CD4-positive, alpha-beta T cell treated with Interleukin-12 subunit alpha and Interleukin-12 subunit beta, for 1 hour (primary cell): ENCODE results near the gene RASGRF1.

Experiments
- DNase-seq: peaks from one replicate; pipeline ENCODE4 v3.0.0-alpha.2; 2020

Gene RASGRF1

GRCh38 chr15:79099692-79100091 is 9.1 kb upstream of the RASGRF1 start:
- no peak for DNase-seq

- no peak for DNase-seq
Observed at GRCh38 chr15:79094611-79095021, 4.0 kb upstream of the RASGRF1 start.

GRCh38 chr15:79093352-79093935 is 2.9 kb upstream of the RASGRF1 start:
- no peak for DNase-seq

- DNase-seq, result no peak
Observed at GRCh38 chr15:79092382-79092781, 1.8 kb upstream of the RASGRF1 start.

GRCh38 chr15:79091204-79091867 is 756 bp upstream of the RASGRF1 start:
- DNase-seq, result no peak

GRCh38 chr15:79089890-79090486 is 592 bp downstream of the RASGRF1 start:
- DNase-seq, result no peak

GRCh38 chr15:79089331-79089889 is 1.2 kb downstream of the RASGRF1 start:
- DNase-seq, result no peak

GRCh38 chr15:79088426-79089205 is 2.0 kb downstream of the RASGRF1 start:
- no peak for DNase-seq

- no peak for DNase-seq
Observed at GRCh38 chr15:79086814-79087213, 3.8 kb downstream of the RASGRF1 start.

- DNase-seq, result no peak
Observed at GRCh38 chr15:79084308-79084968, 6.1 kb downstream of the RASGRF1 start.

GRCh38 chr15:79083154-79083553 is 7.4 kb downstream of the RASGRF1 start:
- DNase-seq, result no peak

- no peak for DNase-seq
Observed at GRCh38 chr15:79082363-79083070, 8.1 kb downstream of the RASGRF1 start.

GRCh38 chr15:79078763-79079410 is 11.7 kb downstream of the RASGRF1 start:
- no peak for DNase-seq

GRCh38 chr15:79078003-79078402 is 12.6 kb downstream of the RASGRF1 start:
- no peak for DNase-seq

- no peak for DNase-seq
Observed at GRCh38 chr15:79076661-79077060, 13.9 kb downstream of the RASGRF1 start.

GRCh38 chr15:79075256-79075655 is 15.3 kb downstream of the RASGRF1 start:
- no peak for DNase-seq

GRCh38 chr15:79073336-79073735 is 17.2 kb downstream of the RASGRF1 start:
- DNase-seq, result no peak

- DNase-seq, result no peak
Observed at GRCh38 chr15:79071901-79072300, 18.7 kb downstream of the RASGRF1 start.

GRCh38 chr15:79068790-79069189 is 21.8 kb downstream of the RASGRF1 start:
- no peak for DNase-seq

- no peak for DNase-seq
Observed at GRCh38 chr15:79067969-79068368, 22.6 kb downstream of the RASGRF1 start.

- DNase-seq, result no peak
Observed at GRCh38 chr15:79067072-79067833, 23.3 kb downstream of the RASGRF1 start.
